GM11168 (cell line): ENCODE measurements around the gene MCM6.

Experiments
- in situ Hi-C: fragments of 300-500 bp; cut with MboI; formaldehyde crosslinking; loops from one replicate; pipeline ENCODE4 v1.12.0; 2022; ENCODE audit warnings: low sequenced_read_pairs; ENCODE audit not compliant: unreplicated experiment

Gene MCM6

DNA sequence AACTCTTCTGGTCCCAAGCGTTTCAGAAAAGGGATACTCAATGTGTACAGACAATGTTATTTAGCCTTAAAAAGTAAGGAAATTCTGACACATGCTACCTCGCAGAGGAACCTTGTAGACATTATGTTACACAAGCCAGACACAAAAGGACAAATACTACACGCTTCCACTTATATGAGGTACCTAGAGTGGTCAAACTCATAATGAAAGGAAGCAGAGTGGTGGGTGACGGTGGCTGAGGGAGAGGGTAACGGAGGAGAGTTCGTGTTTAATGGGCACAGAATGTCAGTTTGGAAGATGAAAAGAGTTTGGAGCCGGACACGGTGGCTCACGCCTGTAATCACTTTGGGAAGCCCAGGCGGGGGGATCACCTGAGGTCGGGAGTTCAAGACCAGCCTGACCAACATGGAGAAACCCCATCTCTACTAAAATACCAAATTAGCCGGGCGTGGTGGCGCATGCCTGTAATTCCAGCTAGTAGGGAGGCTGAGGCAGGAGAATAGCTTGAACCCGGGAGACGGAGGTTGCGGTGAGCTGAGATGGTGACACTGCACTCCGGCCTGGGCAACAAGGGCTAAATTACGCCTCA is 1.4 kb downstream of the MCM6 start:
- in situ Hi-C loops, result no loop called here

DNA sequence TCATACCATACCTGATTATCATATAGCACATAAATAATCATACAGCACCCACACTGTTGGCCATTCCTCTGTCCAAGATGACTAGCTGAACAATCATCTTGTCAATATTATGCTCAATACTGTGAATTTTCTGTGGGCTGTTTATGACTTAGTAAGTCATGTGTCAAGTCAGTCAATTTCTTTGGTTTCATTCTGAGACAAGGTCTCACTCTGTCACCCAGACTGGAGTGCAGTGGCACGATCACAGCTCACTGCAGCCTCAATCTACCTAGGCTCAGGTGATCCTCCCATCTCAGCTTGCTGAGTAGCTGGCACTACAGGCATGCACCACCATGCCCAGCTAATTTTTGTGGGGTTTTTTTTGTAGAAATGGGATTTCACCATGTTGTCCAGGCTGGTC is 5.7 kb downstream of the MCM6 start:
- in situ Hi-C loops, result no loop called here

DNA sequence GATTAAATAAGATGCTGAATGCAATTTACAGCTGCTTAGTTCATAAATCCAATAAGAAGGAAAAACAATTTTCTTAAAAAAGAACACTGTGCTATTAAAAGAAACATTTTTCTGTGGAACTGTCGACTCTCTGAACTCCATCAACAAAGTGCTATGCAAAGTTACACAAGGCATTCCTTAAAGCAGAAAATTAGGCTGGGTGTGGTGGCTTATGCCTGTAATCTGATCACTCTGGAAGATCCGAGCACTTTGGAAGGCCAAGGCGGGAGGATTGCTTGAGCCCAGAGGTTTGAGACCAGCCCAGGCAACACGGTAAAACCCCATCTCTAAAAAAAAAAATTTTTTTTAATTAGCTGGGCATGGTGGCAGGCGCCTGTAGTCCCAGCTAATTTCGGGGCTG is 13.0 kb downstream of the MCM6 start:
- in situ Hi-C loops, result no loop called here

DNA sequence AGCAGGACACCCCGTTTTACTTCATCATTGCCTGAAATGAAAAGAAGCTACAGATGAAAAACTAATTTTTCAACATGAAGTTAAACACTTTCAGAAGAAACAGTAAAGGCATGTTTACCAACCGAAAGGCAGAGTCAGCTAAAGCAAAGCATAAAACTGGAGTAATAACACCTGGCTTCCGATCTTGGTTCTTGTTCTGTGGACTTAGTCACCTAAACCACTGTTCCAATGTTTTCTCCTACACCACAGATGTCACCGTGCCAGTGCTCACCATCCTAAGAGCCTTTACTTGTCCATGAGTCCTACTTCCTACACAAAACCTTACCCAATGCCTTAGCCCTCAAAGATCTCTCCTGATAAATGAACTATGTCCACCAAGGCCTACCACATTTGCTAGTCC is 13.5 kb downstream of the MCM6 start:
- in situ Hi-C loops, result no loop called here

DNA sequence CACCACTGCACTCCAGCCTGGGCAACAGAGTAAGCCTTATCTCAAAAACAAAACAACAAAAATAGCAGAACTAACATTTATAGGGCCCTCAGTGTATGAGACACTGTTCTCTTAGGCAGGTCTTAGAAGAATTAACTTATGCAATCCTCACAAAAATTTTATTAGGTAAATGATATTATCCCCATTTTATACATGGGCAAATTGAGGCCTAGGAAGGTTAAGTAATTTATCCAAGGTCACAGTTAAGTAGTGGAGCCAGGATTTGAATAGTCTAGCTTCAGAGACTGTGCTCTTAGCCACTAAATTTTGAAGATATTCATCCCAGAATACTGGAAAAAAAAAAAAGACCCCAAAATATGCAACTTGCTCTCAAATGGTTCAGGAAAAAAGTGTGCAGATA is 22.8 kb downstream of the MCM6 start:
- in situ Hi-C loops, result no loop called here

DNA sequence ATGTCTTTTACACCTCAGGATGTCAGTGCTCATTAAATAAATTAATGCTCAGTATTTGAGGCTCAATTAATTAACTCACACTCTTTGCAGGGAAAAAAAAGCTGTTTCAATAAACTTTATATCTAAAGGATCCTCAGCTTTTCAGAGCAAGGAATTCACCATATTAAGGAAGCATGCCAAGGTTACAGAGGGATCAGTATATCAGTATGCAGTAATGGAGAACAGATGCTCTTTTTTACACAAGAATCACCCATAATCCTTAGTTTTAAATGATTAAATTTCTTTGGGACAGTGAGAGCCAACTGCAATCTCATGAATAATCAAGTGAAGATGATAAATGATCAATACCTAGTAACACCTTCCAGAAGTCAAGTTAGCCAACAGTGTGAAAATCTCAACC is 24.4 kb downstream of the MCM6 start:
- in situ Hi-C loops, result no loop called here

DNA sequence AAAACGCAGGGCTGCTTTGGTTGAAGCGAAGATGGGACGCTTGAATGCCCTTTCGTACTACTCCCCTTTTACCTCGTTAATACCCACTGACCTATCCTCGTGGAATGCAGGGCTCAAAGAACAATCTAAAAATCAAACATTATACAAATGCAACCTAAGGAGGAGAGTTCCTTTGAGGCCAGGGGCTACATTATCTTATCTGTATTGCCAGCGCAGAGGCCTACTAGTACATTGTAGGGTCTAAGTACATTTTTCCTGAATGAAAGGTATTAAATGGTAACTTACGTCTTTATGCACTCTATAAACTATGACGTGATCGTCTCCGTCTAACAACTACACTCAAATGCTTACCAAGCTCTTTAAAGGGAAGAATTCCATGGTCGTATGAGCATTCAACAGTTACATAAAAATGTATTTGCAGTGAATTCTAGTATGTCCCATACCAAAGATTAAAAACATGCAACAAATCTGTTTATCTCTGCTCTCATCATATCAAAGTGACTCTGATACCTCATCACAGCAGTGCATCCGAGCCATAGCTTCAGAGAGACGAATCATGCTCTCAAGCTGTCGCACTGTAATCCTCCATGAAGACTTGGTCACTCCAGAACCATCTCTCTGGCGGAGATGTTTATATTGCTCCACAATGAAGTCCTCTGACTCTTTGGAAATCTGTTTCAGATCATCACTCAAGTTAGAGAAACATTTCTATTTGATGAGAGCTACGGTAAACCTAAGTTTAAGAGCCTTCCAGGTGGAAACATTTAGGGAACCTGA is 25.2 kb downstream of the MCM6 start:
- in situ Hi-C loops, result no loop called here

DNA sequence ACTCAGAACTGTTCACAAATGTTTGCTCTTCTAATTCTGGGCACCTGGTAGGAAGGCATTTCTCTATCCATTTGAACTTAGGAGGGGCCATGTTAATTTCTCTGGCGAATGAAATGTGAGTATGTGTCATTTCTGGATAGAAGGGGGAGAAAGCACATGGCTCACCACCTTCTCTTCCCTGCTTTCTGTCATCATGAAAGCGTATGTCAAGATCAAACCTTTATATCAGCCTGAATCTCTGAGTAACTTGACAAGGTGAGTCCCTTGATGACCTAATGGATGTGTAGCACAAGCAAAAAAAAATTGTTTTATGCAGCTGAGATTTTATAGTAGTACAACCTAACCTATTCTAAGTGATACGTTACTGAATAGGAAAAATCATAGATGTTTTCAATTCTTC is 27.2 kb downstream of the MCM6 start:
- in situ Hi-C loops, result no loop called here

DNA sequence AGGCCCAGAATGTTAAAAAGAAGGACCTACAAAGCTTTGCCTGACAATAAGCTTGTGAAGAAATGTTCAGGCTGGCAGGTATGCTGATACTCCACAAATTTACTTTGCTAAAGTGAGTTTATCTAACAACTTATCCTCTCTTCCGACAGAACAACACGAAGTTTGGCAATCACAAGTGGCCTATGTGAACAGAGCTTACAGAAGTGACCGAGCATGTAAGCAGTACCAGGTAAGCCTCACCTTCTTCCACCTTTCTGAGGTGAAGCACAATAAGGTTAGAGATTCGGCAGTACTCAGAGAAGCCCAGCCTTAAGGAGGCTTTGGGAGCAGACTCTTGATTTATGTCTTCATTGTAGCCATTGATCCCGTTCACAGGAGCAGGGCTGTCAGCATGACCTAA is 30.2 kb downstream of the MCM6 start:
- in situ Hi-C loops, result no loop called here

DNA sequence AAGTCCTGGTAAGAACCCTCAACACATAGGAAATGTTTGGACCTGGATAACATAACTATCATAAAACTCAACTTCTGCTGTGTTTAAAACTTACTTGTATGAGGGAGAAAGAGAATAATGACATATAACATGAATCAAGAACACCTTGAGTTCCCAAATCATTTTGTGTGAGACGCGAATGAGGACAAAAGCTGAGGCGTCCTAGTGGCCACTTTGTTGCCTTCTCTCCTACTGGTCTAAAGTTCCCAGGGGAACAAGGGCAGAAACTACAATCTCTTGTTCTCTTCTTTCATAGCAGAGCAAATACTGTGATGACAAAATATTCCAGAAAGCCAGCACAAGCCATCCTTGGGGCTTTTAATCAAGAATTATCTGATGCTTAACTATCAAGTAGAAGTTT is 31.0 kb downstream of the MCM6 start:
- in situ Hi-C loops, result no loop called here

DNA sequence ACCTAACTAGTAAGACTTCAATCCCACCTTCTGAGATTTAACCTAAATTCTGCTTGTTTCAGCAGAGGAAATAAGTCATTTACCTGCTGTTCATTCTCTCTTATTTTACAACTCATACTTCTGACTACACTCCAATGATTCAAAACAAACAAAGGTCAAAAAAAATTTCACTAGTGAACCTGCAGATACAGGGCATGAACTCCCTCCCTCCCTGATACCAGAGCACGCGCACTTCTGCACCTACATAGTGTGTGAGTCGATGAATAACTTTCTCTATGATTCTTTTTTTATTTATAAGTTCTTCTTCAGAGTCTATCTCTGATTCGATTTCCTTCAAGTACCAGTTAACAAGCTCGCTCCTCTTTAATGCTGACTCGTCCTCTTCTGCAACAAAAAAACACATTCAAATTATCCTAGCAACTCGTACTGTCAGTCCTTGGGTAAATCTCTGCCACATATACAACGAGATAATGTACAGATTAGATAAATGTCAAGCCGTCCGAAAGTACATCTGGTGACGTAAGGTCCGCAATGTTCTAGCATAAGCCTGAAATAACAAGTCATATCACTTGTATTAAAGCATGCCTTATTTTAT is 31.8 kb downstream of the MCM6 start:
- in situ Hi-C loops, result no loop called here

DNA sequence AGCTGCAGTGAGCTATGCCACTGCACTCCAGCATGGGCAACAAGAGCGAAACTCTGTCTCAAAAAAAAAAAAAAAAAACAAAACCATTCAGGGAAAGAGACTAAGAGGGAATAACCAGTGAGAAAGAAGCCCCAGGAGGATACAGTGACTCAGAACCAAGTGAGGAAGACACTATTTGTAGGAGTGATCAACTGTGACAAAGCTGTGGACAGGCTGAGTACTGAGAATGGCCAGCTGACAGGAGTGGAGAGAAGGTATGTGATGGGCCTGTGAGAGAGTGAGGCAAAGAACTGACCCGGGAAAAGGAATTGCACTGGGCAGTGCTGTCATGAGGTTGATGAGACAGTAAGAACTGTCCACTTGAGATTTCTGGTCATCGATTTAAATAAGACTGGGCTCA is 32.6 kb downstream of the MCM6 start:
- in situ Hi-C loops, result no loop called here

DNA sequence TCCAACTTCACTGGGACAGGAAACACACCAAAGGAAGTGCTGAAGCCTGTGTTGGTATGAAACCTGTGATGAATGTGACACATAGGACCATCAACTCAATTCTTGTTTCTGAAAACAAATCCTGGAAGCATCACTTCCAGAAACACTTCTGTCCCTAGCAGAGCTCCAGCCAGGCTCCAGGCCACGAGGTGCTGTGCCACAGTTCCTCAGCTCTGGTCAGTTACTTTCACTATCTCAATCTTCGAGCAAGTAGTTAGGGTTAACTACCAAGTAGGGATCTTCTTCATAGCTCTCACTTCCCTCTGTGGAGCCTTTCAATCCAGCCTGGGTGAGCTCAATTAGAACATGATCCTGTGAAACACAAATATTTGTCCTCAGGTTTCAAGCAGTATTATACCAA is 35.6 kb downstream of the MCM6 start:
- in situ Hi-C loops, result no loop called here

DNA sequence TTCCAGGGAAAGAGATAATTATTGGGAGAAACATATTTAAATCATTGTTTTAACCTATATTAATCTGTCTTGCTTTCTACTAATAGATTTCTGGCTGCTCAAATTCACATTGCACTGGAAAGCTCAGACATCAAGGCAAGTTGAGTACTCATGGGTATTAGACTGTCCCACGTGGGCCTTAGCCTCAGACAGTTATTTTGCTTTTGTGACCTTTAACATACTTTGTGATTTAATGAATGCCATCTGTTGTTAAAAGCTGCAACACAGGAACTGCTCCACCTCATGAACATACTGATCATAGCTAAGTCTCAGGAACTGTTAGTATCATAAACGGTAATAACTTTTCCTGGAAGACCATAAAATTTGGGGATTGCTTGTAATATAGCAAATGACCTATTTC is 36.5 kb downstream of the MCM6 start:
- in situ Hi-C loops, result no loop called here

DNA sequence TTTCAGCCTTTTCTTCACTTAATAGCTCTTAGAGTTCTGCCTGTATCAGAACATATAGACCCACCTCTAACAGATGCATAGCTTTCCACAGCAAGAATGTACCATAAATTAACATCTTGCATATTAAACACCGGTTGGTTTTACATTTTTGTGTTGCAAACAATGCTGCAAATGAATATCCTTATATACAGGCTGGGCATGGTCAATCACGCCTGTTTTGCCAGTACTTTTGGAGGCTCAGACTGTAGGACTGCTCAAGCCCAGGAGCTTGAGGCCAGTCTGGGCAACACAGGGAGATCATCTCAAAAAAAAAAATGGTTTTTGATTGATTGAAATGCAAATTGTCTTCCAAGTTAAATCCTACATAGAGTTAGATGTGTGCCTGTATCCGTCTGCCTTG is 37.7 kb downstream of the MCM6 start:
- in situ Hi-C loops, result no loop called here

DNA sequence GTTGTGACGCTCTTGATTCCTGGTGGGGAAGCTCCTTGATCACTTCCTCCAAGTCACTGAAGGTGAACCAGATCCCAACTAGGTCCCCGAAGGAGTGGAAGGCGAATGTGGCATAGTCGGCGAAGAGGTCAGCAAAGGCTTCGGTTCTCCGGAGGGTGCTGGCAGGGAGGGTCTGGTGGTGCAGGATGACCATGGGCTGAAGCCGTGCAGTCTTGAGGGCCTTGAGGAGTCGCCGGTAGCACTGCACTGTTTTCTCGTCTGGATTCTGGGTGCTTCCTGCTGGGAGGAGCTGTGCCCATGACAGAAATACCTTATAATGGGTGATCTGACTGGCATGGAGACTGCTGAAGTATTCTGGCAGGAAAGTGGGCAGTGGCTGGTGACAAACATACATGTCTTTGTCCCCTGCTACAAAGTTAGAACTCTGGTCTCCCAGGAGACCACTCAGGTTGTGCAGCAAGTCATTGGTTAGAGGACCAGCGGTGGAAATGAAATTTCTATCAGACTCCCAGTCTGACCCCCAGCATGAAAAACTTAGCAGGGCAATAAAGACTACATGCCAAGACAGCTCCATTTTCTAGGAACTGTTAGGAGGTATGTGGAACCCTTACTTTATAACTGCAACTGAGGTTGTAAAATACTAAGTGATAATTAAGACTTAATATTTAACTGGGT is 39.5 kb downstream of the MCM6 start, which contains the start of gene LCT:
Gene LCT, minus strand, starts transcription at position 589 of the 675 bp plus-strand sequence. Its CDS starts 15 bp downstream, at position 574.
- in situ Hi-C loops, result no loop called here

DNA sequence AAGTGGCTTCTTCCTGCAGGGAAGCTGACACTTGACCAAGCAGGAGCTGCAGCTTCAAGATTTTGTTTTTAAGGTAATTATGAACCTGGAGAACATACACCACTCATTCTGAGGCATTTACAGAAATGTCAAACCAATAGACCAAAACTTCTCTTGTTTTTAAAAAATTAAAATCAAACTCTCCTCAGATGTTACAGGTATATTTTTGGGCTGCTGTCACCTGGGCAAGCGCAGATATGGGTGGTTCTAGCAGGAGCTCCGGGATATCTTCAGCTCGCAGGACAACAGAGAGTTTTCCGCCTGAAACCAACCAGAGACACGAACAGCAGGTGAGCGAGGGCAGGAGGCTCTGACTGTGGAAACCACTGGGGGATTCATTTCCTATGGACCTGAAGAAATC is 43.4 kb downstream of the MCM6 start:
- in situ Hi-C loops, result no loop called here

DNA sequence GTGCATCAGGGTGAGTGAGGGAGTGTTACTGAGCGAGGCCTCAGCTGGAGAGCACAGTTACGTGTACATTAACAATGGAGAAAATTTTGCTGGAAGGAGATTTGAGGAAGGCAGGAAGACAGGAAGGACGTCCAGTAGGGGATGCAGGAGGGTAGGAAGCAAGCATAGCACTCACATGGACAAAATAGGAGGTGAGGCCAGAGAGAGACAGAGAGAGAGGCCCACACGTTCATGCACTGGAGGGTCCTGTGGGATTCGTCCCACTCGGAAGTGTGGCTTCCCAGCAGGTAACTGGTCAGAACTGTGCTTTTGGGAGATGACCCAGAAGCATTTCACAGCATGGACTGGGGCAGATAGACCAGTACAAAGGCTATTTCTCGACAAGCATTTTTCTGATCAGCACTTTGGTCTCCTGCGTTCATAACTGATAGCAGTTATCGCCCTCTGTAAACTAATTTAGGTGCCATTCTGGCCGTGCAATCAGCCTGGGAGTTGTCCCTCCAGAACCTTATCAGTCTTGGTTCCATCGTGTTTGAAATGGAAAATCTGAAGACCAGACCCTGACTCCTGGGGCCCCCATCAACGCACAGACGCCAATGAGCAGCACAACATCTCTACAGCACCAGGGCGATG is 44.9 kb downstream of the MCM6 start:
- in situ Hi-C loops, result no loop called here

DNA sequence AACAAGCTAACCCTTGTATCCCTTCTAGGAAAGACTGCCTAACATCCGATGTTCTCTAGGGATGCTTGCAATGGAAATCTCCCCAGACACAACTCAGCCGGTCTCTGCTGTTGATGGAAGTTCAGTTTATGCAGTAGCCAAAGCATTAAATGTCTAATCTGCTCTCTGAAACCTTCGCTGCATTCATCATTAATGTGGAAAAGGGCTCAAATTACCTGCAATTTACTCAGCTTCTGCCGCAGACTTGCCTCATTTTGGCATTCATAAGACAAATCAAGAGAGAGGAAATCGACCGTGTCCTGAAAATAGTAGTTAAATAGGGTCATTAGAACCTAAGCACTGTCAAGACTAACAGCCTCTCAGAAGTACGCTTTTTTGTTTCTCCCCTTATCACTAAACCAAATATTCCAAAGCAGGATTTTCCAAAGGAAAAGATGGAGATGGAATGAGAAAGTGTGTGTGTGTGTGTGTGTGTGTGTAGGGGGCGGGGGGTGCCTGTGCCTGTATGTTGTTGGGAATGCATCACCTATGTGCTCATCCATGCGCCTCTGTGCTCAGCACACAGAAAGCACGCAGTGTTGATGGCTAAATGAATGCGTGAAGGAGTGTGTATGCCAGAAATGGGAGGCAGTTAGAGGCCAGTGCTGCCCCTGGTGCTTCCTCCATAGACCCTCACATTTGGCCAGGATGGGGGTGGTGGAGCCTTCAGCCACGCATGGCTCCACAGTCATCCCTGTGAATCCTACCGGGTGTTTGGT is 46.7 kb downstream of the MCM6 start:
- in situ Hi-C loops, result no loop called here

DNA sequence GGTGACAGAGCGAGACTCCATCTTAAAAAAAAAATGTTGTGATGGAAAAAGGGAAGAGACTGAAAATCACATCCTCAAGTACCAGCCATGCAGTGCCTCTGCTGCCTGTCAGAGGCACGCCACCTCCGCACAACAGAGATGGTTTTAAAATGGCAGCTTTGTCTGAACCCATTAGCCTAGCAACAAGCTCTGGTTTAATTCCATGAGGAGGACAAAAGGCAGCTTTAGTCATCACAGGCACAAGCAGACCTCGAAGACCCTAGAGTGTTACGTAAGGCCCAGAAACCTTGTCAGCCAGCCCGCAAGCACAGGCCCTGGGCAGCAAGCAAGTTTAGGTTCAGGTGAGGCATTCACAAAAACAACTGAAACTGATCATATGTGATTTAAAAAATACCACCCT is 49.7 kb downstream of the MCM6 start:
- in situ Hi-C loops, result no loop called here
